DND-41 (cell line): ENCODE data around the gene TBC1D10A.

Experiments used
- EZH2 ChIP-seq: IDR thresholded peaks from 3 replicates; pipeline ENCODE4 v1.6.1; 2012; ENCODE audit warnings: borderline replicate concordance, low read depth, mild to moderate bottlenecking, moderate library complexity, low read length, inconsistent platforms; ENCODE audit not compliant: severe bottlenecking
- TF ChIP-seq, protein P1 (sequence below): IDR thresholded peaks from 2 replicates; pipeline ENCODE4 v1.5.1; 2012; ENCODE audit warnings: borderline replicate concordance, low read length, moderate library complexity, mild to moderate bottlenecking; ENCODE audit not compliant: poor library complexity, severe bottlenecking; ENCODE audit errors: extremely low read depth

DNA sequence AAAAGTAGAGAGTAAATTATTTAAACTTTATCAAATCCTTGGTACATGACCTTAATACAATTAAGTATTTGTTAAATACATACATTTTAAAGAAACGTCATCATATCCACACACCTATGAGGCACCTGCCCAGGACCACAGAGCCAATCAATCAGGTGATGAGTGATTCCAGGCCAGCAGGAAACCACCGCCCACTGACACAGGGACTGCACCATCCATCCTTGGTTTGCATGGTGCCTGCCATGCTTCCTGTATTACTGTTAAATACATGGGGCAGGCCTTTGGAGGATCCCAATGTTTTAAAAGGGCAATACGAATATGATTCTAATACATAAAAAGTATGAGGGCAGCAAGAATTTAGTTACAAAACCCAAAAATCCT lies 7.0 kb upstream of the TBC1D10A start:
- TF ChIP-seq, protein P1, sequence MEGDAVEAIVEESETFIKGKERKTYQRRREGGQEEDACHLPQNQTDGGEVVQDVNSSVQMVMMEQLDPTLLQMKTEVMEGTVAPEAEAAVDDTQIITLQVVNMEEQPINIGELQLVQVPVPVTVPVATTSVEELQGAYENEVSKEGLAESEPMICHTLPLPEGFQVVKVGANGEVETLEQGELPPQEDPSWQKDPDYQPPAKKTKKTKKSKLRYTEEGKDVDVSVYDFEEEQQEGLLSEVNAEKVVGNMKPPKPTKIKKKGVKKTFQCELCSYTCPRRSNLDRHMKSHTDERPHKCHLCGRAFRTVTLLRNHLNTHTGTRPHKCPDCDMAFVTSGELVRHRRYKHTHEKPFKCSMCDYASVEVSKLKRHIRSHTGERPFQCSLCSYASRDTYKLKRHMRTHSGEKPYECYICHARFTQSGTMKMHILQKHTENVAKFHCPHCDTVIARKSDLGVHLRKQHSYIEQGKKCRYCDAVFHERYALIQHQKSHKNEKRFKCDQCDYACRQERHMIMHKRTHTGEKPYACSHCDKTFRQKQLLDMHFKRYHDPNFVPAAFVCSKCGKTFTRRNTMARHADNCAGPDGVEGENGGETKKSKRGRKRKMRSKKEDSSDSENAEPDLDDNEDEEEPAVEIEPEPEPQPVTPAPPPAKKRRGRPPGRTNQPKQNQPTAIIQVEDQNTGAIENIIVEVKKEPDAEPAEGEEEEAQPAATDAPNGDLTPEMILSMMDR = no peak
- no peak for TF ChIP-seq EZH2
